ENCODE data around the gene DENND4A. TPM values are rescaled to one million over a fixed set of nuclear protein-coding genes. Genes with fewer than 3 reads are reported as not detected.

DENND4A gene
- total and polyA plus RNA-seq, 9 of the 15 experiments (the other 6 are each of a cell fraction or from before 2014, with no cell fraction given), result 6.8 to 32.3 (median 19.9) TPM

GRCh38 chr15:65759441-65759840 is 32.7 kb downstream of the DENND4A start (continued):
- TF ChIP-seq CEBPZ (IDR thresholded peaks at IDR 0.05; ENCODE audit: borderline replicate concordance, low read depth, low read length), result no peak
- TF ChIP-seq PTRF (tag; IDR thresholded peaks at IDR 0.05), result no peak
- TF ChIP-seq ZNF511 (CRISPR knock-in tag; IDR thresholded peaks at IDR 0.05), result no peak
- no peak for TF ChIP-seq MYC (IDR thresholded peaks at IDR 0.05; ENCODE audit: low read depth, low read length)
- TF ChIP-seq MYC (CRISPR knock-in tag; IDR thresholded peaks at IDR 0.05; ENCODE audit: borderline replicate concordance, low read depth), result no peak

GRCh38 chr15:65758242-65758641 is 33.9 kb downstream of the DENND4A start:
- no TSS peak for BruUV-seq (replicated peaks)
- peaks cover 14% of the 10 kb centered on the region; the same call in 2 of the 3 replicates for H3K79me2 ChIP-seq (ENCODE audit: control insufficient read depth, insufficient read depth, low read length)
- no peak for FAIRE-seq
- TF ChIP-seq RERE (CRISPR knock-in tag; IDR thresholded peaks at IDR 0.05; ENCODE audit: borderline replicate concordance), result no peak
- TF ChIP-seq LARP7 (IDR thresholded peaks at IDR 0.05), result no peak
- TF ChIP-seq FOXJ3 (CRISPR knock-in tag; IDR thresholded peaks at IDR 0.05), result no peak
- TF ChIP-seq ETV1 (tag; conservative IDR thresholded peaks at IDR 0.05; ENCODE audit: low read depth), result no peak
- no peak for TF ChIP-seq IRF1 (CRISPR knock-in tag; IDR thresholded peaks at IDR 0.05; ENCODE audit: borderline replicate concordance)

More at GRCh38 chr15:65758242-65758641, 33.9 kb downstream of the DENND4A start:
- no peaks in the 10 kb centered on the region for H3K27me3 ChIP-seq (ENCODE audit: control insufficient read depth in 2 of 2, insufficient read depth in 2 of 2, low read length in 2 of 2)
- H4K20me1 ChIP-seq (replicated peaks; ENCODE audit: control insufficient read depth, insufficient read depth, low read length), result peaks cover 5% of the 10 kb centered on the region; the same call in 1 of the 2 replicates
- in situ Hi-C loops (cut with MboI) (no loop called here), intact Hi-C loops (cut with micrococcal nuclease) (no loop called here)
- no peaks in the 10 kb centered on the region for H3K9me1 ChIP-seq (ENCODE audit: control insufficient read depth, insufficient read depth, low read length)
- ChIA-PET POLR2A (interaction anchor here (1.1 kb wide), 1 partner anchor 11 kb away, joined by 4 read pairs; no protein-coding TSS in a partner anchor), CTCF (ENCODE audit: low intra/inter-chr PET ratio) (no interaction called here)
- no peak overlapping the region for H2AFZ ChIP-seq (ENCODE audit: low read depth, low read length)
- no peaks in the 10 kb centered on the region for H3K9me3 ChIP-seq (replicated peaks; ENCODE audit: control insufficient read depth, insufficient read depth, low read depth, low read length)
- H3K4me3 ChIP-seq, result no peak overlapping the region
- H3K9ac ChIP-seq (ENCODE audit: insufficient read depth in 1 of 2, low read depth in 2 of 2, low read length in 2 of 2), result no peak overlapping the region
- DNase-seq (ENCODE audit: extremely low read depth in 1 of 4, low spot score in 3 of 4), result no peak
- H3K4me1 ChIP-seq (replicated peaks in 1 of 2; ENCODE audit: control insufficient read depth in 2 of 2, insufficient read depth in 2 of 2, low read length in 2 of 2), result peaks cover 0 to 4% of the 10 kb centered on the region in 2 experiments; a peak in 2 of 5 replicates
- no peak overlapping the region for H3K27ac ChIP-seq (ENCODE audit: extremely low read depth, low read depth, low read length)
- 92% methylated on average over 5 of the region's 5 CpGs for WGBS (ENCODE audit: insufficient coverage, low coverage, missing lambda C conversion rate)
- no peak overlapping the region for H3K4me2 ChIP-seq (ENCODE audit: insufficient read depth, low read length)
- ATAC-seq, result no peak
- peaks cover 5% of the 10 kb centered on the region; the same call in 2 of the 3 replicates for H3K36me3 ChIP-seq (ENCODE audit: control insufficient read depth, insufficient read depth, low read length)
